CD4-positive, CD25-positive, alpha-beta regulatory T cell (primary cell): ENCODE data around the gene MED16. TPM values are rescaled to one million over a fixed set of nuclear protein-coding genes. Genes with fewer than 3 reads are reported as not detected.
A peak's percentile ranks its signal among the peaks of the same experiment; 100 is the strongest.

Experiments
- ATAC-seq, 2 donors: fragments of 150-1000 bp; cut with Tn5 transposase; one replicate each; pipeline ENCODE4 v1.10.0; 2021; ENCODE audit warnings: low read depth in 2 of 2, moderate number of reproducible peaks in 2 of 2, moderate library complexity in 1 of 2
- DNase-seq, 3 donors: peaks; one replicate each; pipeline versions ENCODE4 v3.0.0 to v3.0.0-alpha.2; 2012 to 2022; ENCODE audit warnings: mixed read lengths in 1 of 3
- H3K27ac ChIP-seq: one replicate; pipeline ENCODE4 v1.7.0; 2013; ENCODE audit warnings: mild to moderate bottlenecking, low read length; ENCODE audit not compliant: insufficient read depth, poor library complexity, severe bottlenecking
- H3K27me3 ChIP-seq: one replicate; pipeline ENCODE4 v1.7.0; 2013; ENCODE audit warnings: low read length; ENCODE audit not compliant: control insufficient read depth, insufficient read depth
- H3K36me3 ChIP-seq: one replicate; pipeline ENCODE4 v1.7.0; 2013; ENCODE audit warnings: mild to moderate bottlenecking, low read length, moderate library complexity; ENCODE audit not compliant: control insufficient read depth, insufficient read depth
- H3K4me1 ChIP-seq: 2 replicates; pipeline ENCODE4 v1.7.0; 2013; ENCODE audit warnings: mild to moderate bottlenecking, low read length; ENCODE audit not compliant: insufficient read depth, control insufficient read depth, poor library complexity, severe bottlenecking
- H3K4me3 ChIP-seq: one replicate; pipeline ENCODE4 v1.7.0; 2013; ENCODE audit warnings: low read depth, mild to moderate bottlenecking, low read length, moderate library complexity
- H3K9me3 ChIP-seq, 2 experiments: 1 replicate in 1 of 2; 2 replicates in 1 of 2; pipeline ENCODE4 v1.7.0; 2013; ENCODE audit warnings: low read length in 2 of 2, mild to moderate bottlenecking in 1 of 2, moderate library complexity in 1 of 2; ENCODE audit not compliant: control insufficient read depth in 2 of 2
- H3K27ac Mint-ChIP-seq, 3 donors: one replicate each; pipeline ENCODE4 v1.8.0; 2020 to 2022; ENCODE audit warnings: mild to moderate bottlenecking in 3 of 3, mixed read lengths in 3 of 3, moderate library complexity in 2 of 3
- H3K27me3 Mint-ChIP-seq: one replicate; pipeline ENCODE4 v1.8.0; 2022; ENCODE audit warnings: mild to moderate bottlenecking, mixed read lengths
- H3K36me3 Mint-ChIP-seq: one replicate; pipeline ENCODE4 v1.8.0; 2020; ENCODE audit warnings: mixed read lengths
- H3K4me1 Mint-ChIP-seq, 4 donors: one replicate each; pipeline ENCODE4 v1.8.0; 2020 to 2022; ENCODE audit warnings: mixed read lengths in 4 of 4, mild to moderate bottlenecking in 1 of 4
- H3K4me3 Mint-ChIP-seq, 4 donors: one replicate each; pipeline ENCODE4 v1.8.0; 2020 to 2022; ENCODE audit warnings: mild to moderate bottlenecking in 4 of 4, mixed read lengths in 4 of 4, moderate library complexity in 3 of 4
- H3K9me3 Mint-ChIP-seq, 7 donors: one replicate each; pipeline ENCODE4 v1.8.0; 2020 to 2022; ENCODE audit warnings: mixed read lengths in 7 of 7, mild to moderate bottlenecking in 3 of 7, moderate library complexity in 2 of 7
- polyA plus RNA-seq, 4 donors: library from polyadenylated mRNA; unstranded; fragments of 300-500 nt; fragmentation: Illumina TruSeq; gene quantifications; one replicate each; pipeline ENCODE4 v1.2.3, GENCODE V29; 2021
- total RNA-seq: library from RNA; stranded (reverse); gene quantifications from one replicate; pipeline ENCODE4 v1.2.3, GENCODE V29; 2022

The MED16 gene
- total and polyA plus RNA-seq, 5 donors from 2014 or later: 61.9 to 91.7 (median 79.5) TPM

GRCh38 chr19:901216-902092 is 8.5 kb upstream of the MED16 start:
- Histone ChIP-seq H3K36me3 (peaks cover 42% of the 10 kb centered on the region), H3K27me3 (no peaks in the 10 kb centered on the region), H3K4me1 (peaks cover 44% of the 10 kb centered on the region), H3K4me3 (no peak overlapping the region), H3K27ac (no peak overlapping the region), H3K9me3 (no peaks in the 10 kb centered on the region)
- ATAC-seq: no peak
- peaks cover 0 to 58% (median 15%) of the 10 kb centered on the region in 4 donors for H3K4me1 Mint-ChIP-seq
- peaks cover 7% of the 10 kb centered on the region for H3K36me3 Mint-ChIP-seq
- peaks cover 0 to 2% (median 0%) of the 10 kb centered on the region in 7 donors for H3K9me3 Mint-ChIP-seq
- DNase-seq: no peak
- peak overlapping the region in 1 of 3 donors; percentile 43 for H3K27ac Mint-ChIP-seq
- H3K4me3 Mint-ChIP-seq: peak overlapping the region in 1 of 4 donors; percentile 15
- H3K27me3 Mint-ChIP-seq: no peaks in the 10 kb centered on the region

- peak in 1 of 3 donors; percentile 48 for DNase-seq
- H3K4me1 ChIP-seq: peaks cover 37% of the 10 kb centered on the region
- no peaks in the 10 kb centered on the region for H3K27me3 ChIP-seq
- peaks cover 43% of the 10 kb centered on the region for H3K36me3 ChIP-seq
- no peaks in the 10 kb centered on the region for H3K9me3 ChIP-seq
- peaks cover 0 to 50% (median 11%) of the 10 kb centered on the region in 4 donors for H3K4me1 Mint-ChIP-seq
- no peaks in the 10 kb centered on the region for H3K27me3 Mint-ChIP-seq
- H3K4me3 ChIP-seq: no peak overlapping the region
- H3K9me3 Mint-ChIP-seq: peaks cover 0 to 2% (median 0%) of the 10 kb centered on the region in 7 donors
- H3K4me3 Mint-ChIP-seq: no peak overlapping the region
- ATAC-seq: peak; percentile 50 to 64
- H3K27ac ChIP-seq: peak overlapping the region; percentile 14
- H3K36me3 Mint-ChIP-seq: peaks cover 7% of the 10 kb centered on the region
- H3K27ac Mint-ChIP-seq: peak overlapping the region in 1 of 3 donors; percentile 20
Observed at GRCh38 chr19:900302-901111, 7.5 kb upstream of the MED16 start.

GRCh38 chr19:900043-900301 is 7.0 kb upstream of the MED16 start:
- Mint-ChIP-seq H3K9me3 (peaks cover 0 to 2% (median 0%) of the 10 kb centered on the region in 7 donors), H3K27me3 (no peaks in the 10 kb centered on the region), H3K27ac (peak overlapping the region in 1 of 3 donors; percentile 20), H3K4me1 (peaks cover 0 to 48% (median 9%) of the 10 kb centered on the region in 4 donors), H3K4me3 (no peak overlapping the region), H3K36me3 (peaks cover 7% of the 10 kb centered on the region)
- Histone ChIP-seq H3K36me3 (peaks cover 43% of the 10 kb centered on the region), H3K4me3 (no peak overlapping the region), H3K27ac (peak overlapping the region; percentile 14), H3K4me1 (peaks cover 35% of the 10 kb centered on the region), H3K9me3 (no peaks in the 10 kb centered on the region), H3K27me3 (no peaks in the 10 kb centered on the region)
- DNase-seq (no peak), ATAC-seq (no peak)

GRCh38 chr19:899336-900042 is 6.5 kb upstream of the MED16 start:
- H3K9me3 ChIP-seq: no peaks in the 10 kb centered on the region
- Mint-ChIP-seq H3K36me3 (peaks cover 7% of the 10 kb centered on the region), H3K4me1 (peaks cover 0 to 44% (median 7%) of the 10 kb centered on the region in 4 donors), H3K27me3 (no peaks in the 10 kb centered on the region), H3K27ac (no peak overlapping the region), H3K4me3 (no peak overlapping the region), H3K9me3 (peaks cover 0 to 2% (median 0%) of the 10 kb centered on the region in 7 donors)
- no peak overlapping the region for H3K4me3 ChIP-seq
- H3K4me1 ChIP-seq: peaks cover 33% of the 10 kb centered on the region
- no peaks in the 10 kb centered on the region for H3K27me3 ChIP-seq
- no peak for DNase-seq
- no peak for ATAC-seq
- H3K27ac ChIP-seq: peak overlapping the region; percentile 14
- H3K36me3 ChIP-seq: peaks cover 42% of the 10 kb centered on the region

GRCh38 chr19:898663-899062 is 5.7 kb upstream of the MED16 start:
- Mint-ChIP-seq H3K4me1 (peaks cover 0 to 46% (median 5%) of the 10 kb centered on the region in 4 donors), H3K9me3 (peaks cover 0 to 2% (median 0%) of the 10 kb centered on the region in 7 donors), H3K36me3 (peaks cover 7% of the 10 kb centered on the region), H3K4me3 (no peak overlapping the region), H3K27me3 (no peaks in the 10 kb centered on the region), H3K27ac (no peak overlapping the region)
- ATAC-seq (peak in 1 of 2 donors; percentile 28), DNase-seq (peak in 1 of 3 donors; percentile 28)
- H3K27me3 ChIP-seq: no peaks in the 10 kb centered on the region
- H3K4me3 ChIP-seq: no peak overlapping the region
- H3K27ac ChIP-seq: no peak overlapping the region
- peaks cover 26% of the 10 kb centered on the region for H3K4me1 ChIP-seq
- H3K9me3 ChIP-seq: no peaks in the 10 kb centered on the region
- peaks cover 39% of the 10 kb centered on the region for H3K36me3 ChIP-seq

GRCh38 chr19:897442-898039 is 4.6 kb upstream of the MED16 start:
- ATAC-seq: no peak
- Mint-ChIP-seq H3K4me3 (no peak overlapping the region), H3K36me3 (peaks cover 7% of the 10 kb centered on the region), H3K27ac (peak overlapping the region in 1 of 3 donors; percentile 52), H3K4me1 (peaks cover 4 to 47% (median 11%) of the 10 kb centered on the region in 4 donors), H3K9me3 (peaks cover 0 to 2% (median 0%) of the 10 kb centered on the region in 7 donors), H3K27me3 (peaks cover 5% of the 10 kb centered on the region)
- H3K27me3 ChIP-seq: no peaks in the 10 kb centered on the region
- H3K9me3 ChIP-seq: no peaks in the 10 kb centered on the region
- H3K36me3 ChIP-seq: peaks cover 36% of the 10 kb centered on the region
- no peak overlapping the region for H3K4me3 ChIP-seq
- DNase-seq: no peak
- peaks cover 21% of the 10 kb centered on the region for H3K4me1 ChIP-seq
- H3K27ac ChIP-seq: no peak overlapping the region

- H3K36me3 Mint-ChIP-seq: peaks cover 7% of the 10 kb centered on the region
Observed at GRCh38 chr19:896999-897398, 4.0 kb upstream of the MED16 start.

More at GRCh38 chr19:896999-897398, 4.0 kb upstream of the MED16 start:
- no peak overlapping the region for H3K27ac ChIP-seq
- H3K36me3 ChIP-seq: peaks cover 31% of the 10 kb centered on the region
- DNase-seq (no peak), ATAC-seq (no peak)
- no peaks in the 10 kb centered on the region for H3K27me3 ChIP-seq
- Mint-ChIP-seq H3K27me3 (peaks cover 5% of the 10 kb centered on the region), H3K9me3 (peaks cover 0 to 2% (median 0%) of the 10 kb centered on the region in 7 donors), H3K27ac (peak overlapping the region in 2 of 3 donors; percentile 52 to 86), H3K4me1 (peaks cover 4 to 42% (median 10%) of the 10 kb centered on the region in 4 donors), H3K4me3 (peak overlapping the region in 1 of 4 donors; percentile 75)
- no peak overlapping the region for H3K4me3 ChIP-seq
- H3K9me3 ChIP-seq: no peaks in the 10 kb centered on the region
- H3K4me1 ChIP-seq: peaks cover 26% of the 10 kb centered on the region
